ENCODE results near the gene PDIA6. TPM values are rescaled to one million over a fixed set of nuclear protein-coding genes. Genes with fewer than 3 reads are reported as not detected.

The PDIA6 gene
- total and polyA plus RNA-seq, 9 of the 15 experiments (the other 6 are each of a cell fraction or from before 2014, with no cell fraction given), result 166 to 268 (median 229) TPM

- intact Hi-C loops (cut with micrococcal nuclease), result no loop called here
- Histone ChIP-seq H3K27me3 (ENCODE audit: control insufficient read depth in 2 of 2, insufficient read depth in 2 of 2, low read length in 2 of 2) (peaks cover 29 to 73% of the 10 kb centered on the region in 2 experiments; a peak in 4 of 5 replicates), H3K9me3 (replicated peaks; ENCODE audit: control insufficient read depth, insufficient read depth, low read depth, low read length) (no peaks in the 10 kb centered on the region), H3K9ac (ENCODE audit: insufficient read depth in 1 of 2, low read depth in 2 of 2, low read length in 2 of 2) (no peak overlapping the region), H3K4me3 (no peak overlapping the region), H3K4me1 (replicated peaks in 1 of 2; ENCODE audit: control insufficient read depth in 2 of 2, insufficient read depth in 2 of 2, low read length in 2 of 2) (peaks cover 6 to 8% of the 10 kb centered on the region in 2 experiments; a peak in 3 of 5 replicates), H3K9me1 (ENCODE audit: control insufficient read depth, insufficient read depth, low read length) (no peaks in the 10 kb centered on the region), H3K36me3 (ENCODE audit: control insufficient read depth, insufficient read depth, low read length) (no peaks in the 10 kb centered on the region), H3K27ac (ENCODE audit: extremely low read depth, low read depth, low read length) (no peak overlapping the region), H3K79me2 (ENCODE audit: control insufficient read depth, insufficient read depth, low read length) (no peaks in the 10 kb centered on the region), H3K4me2 (ENCODE audit: insufficient read depth, low read length) (no peak overlapping the region), H2AFZ (ENCODE audit: low read depth, low read length) (no peak overlapping the region), H4K20me1 (replicated peaks; ENCODE audit: control insufficient read depth, insufficient read depth, low read length) (no peaks in the 10 kb centered on the region)
- POLR2A ChIA-PET, result interaction anchor here (0.7 to 0.8 kb wide), 2 partner anchors 629 to 844 kb away, joined by 3 read pairs; no protein-coding TSS in a partner anchor
- ATAC-seq (no peak), FAIRE-seq (no peak), DNase-seq (ENCODE audit: extremely low read depth in 1 of 4, low spot score in 3 of 4) (no peak)
- no peak for TF ChIP-seq YBX1 (IDR thresholded peaks at IDR 0.05)
- no peak for TF ChIP-seq ZNF23 (CRISPR knock-in tag; IDR thresholded peaks at IDR 0.05)
- TF ChIP-seq ZNF134 (CRISPR knock-in tag; conservative IDR thresholded peaks at IDR 0.05), result no peak
- TF ChIP-seq PREB (CRISPR knock-in tag; IDR thresholded peaks at IDR 0.05), result no peak
- no peak for TF ChIP-seq TCF7 (IDR thresholded peaks at IDR 0.05; ENCODE audit: borderline replicate concordance)
- TF ChIP-seq KLF6 (CRISPR knock-in tag; IDR thresholded peaks at IDR 0.05; ENCODE audit: borderline replicate concordance), result no peak
- no peak for TF ChIP-seq JUNB (CRISPR knock-in tag; conservative IDR thresholded peaks at IDR 0.05)
- no peak for TF ChIP-seq AFF4 (CRISPR knock-in tag; IDR thresholded peaks at IDR 0.05)
- TF ChIP-seq ZNF184 (CRISPR knock-in tag; IDR thresholded peaks at IDR 0.05), result no peak
- no peak for TF ChIP-seq PHF8 (IDR thresholded peaks at IDR 0.05; ENCODE audit: borderline replicate concordance, low read length)
- no peak for TF ChIP-seq ZNF12 (CRISPR knock-in tag; IDR thresholded peaks at IDR 0.05)
- no peak for TF ChIP-seq NFE2L1 (tag; IDR thresholded peaks at IDR 0.05; ENCODE audit: borderline replicate concordance, low read depth)
- CTCF ChIA-PET (ENCODE audit: low intra/inter-chr PET ratio), result no interaction called here
- WGBS (ENCODE audit: insufficient coverage, low coverage, missing lambda C conversion rate), result 3% methylated on average over 4 of the region's 4 CpGs
- BruUV-seq (replicated peaks), result no TSS peak
- in situ Hi-C loops (cut with MboI), result no loop called here
Measured at GRCh38 chr2:10764896-10765295, 47.7 kb downstream of the PDIA6 start.

Measured in K562 (cell line).